OCI-LY3 (cell line): ENCODE measurements around the gene EPG5.

Source experiments
- H2AFZ ChIP-seq: fragments of 200-600, 300-600 bp; shearing (Covaris generic); 2 replicates; pipeline ENCODE4 v1.6.0; 2014; ENCODE audit warnings: antibody characterized with exemption, low read depth, low read length
- H3K27ac ChIP-seq: fragments of 200-600, 300-600 bp; sonication (generic); 2 replicates; pipeline ENCODE4 v1.5.1; 2014; ENCODE audit warnings: mild to moderate bottlenecking, low read length, moderate library complexity, mixed read lengths
- H3K27me3 ChIP-seq: fragments of 200-600, 300-600 bp; sonication (generic); 2 replicates; pipeline ENCODE4 v1.6.1; 2014; ENCODE audit warnings: low read depth, low read length, mixed read lengths
- H3K36me3 ChIP-seq: fragments of 200-600, 300-600 bp; sonication (generic); replicated peaks from 2 replicates; pipeline ENCODE3; 2014; ENCODE audit warnings: low read depth, low read length, mixed read lengths
- H3K4me1 ChIP-seq: fragments of 300-600, 200-600 bp; sonication (generic); 2 replicates; pipeline ENCODE4 v1.6.1; 2014; ENCODE audit warnings: low read length, mixed read lengths
- H3K4me2 ChIP-seq: fragments of 200-600, 300-600 bp; sonication (generic); 2 replicates; pipeline ENCODE4 v1.6.1; 2014; ENCODE audit warnings: low read length, mixed read lengths
- H3K4me3 ChIP-seq: fragments of 300-600, 200-600 bp; sonication (generic); 2 replicates; pipeline ENCODE4 v1.5.1; 2014; ENCODE audit warnings: antibody characterized with exemption, mild to moderate bottlenecking, low read length, moderate library complexity
- H3K79me2 ChIP-seq: fragments of 300-600, 200-600 bp; shearing (Covaris generic); 2 replicates; pipeline ENCODE4 v1.6.1; 2014; ENCODE audit warnings: mild to moderate bottlenecking, low read length, mixed read lengths
- H3K9ac ChIP-seq: fragments of 300-600, 200-600 bp; shearing (Covaris generic); 2 replicates; pipeline ENCODE4 v1.6.0; 2014; ENCODE audit warnings: mild to moderate bottlenecking, low read length, moderate library complexity
- H3K9me3 ChIP-seq: fragments of 200-600, 300-600 bp; shearing (Covaris generic); 2 replicates; pipeline ENCODE4 v1.6.1; 2014; ENCODE audit warnings: low read length, mixed read lengths; ENCODE audit not compliant: insufficient read depth
- H4K20me1 ChIP-seq: fragments of 200-600, 300-600 bp; sonication (generic); 2 replicates; pipeline ENCODE4 v1.6.1; 2016; ENCODE audit warnings: low read length, mixed read lengths; ENCODE audit not compliant: insufficient read depth
- EZH2phosphoT487 ChIP-seq: fragments of 200-600 bp; shearing (Covaris generic); IDR thresholded peaks from 2 replicates; pipeline ENCODE4 v1.6.1; 2018; ENCODE audit warnings: antibody characterized with exemption, mixed run types, low read depth
- TF ChIP-seq, protein P1 (sequence below): fragments of 200-600, 300-600 bp; sonication (generic); IDR thresholded peaks from 2 replicates; pipeline ENCODE4 v1.5.1; 2014; ENCODE audit warnings: antibody characterized with exemption, low read length, low read depth

EPG5 gene

GRCh38 chr18:45871431-45872084 is 95.6 kb downstream of the EPG5 start:
- Histone ChIP-seq H3K9ac (no peak overlapping the region), H3K36me3 (peaks cover 77% of the 10 kb centered on the region), H3K4me3 (no peak overlapping the region), H3K27ac (no peak overlapping the region), H4K20me1 (no peaks in the 10 kb centered on the region), H2AFZ (no peak overlapping the region), H3K79me2 (no peaks in the 10 kb centered on the region), H3K4me1 (peaks cover 26% of the 10 kb centered on the region), H3K27me3 (no peaks in the 10 kb centered on the region), H3K9me3 (peaks cover 25% of the 10 kb centered on the region), H3K4me2 (no peak overlapping the region)
- no peak for TF ChIP-seq EZH2phosphoT487
- TF ChIP-seq, protein P1, sequence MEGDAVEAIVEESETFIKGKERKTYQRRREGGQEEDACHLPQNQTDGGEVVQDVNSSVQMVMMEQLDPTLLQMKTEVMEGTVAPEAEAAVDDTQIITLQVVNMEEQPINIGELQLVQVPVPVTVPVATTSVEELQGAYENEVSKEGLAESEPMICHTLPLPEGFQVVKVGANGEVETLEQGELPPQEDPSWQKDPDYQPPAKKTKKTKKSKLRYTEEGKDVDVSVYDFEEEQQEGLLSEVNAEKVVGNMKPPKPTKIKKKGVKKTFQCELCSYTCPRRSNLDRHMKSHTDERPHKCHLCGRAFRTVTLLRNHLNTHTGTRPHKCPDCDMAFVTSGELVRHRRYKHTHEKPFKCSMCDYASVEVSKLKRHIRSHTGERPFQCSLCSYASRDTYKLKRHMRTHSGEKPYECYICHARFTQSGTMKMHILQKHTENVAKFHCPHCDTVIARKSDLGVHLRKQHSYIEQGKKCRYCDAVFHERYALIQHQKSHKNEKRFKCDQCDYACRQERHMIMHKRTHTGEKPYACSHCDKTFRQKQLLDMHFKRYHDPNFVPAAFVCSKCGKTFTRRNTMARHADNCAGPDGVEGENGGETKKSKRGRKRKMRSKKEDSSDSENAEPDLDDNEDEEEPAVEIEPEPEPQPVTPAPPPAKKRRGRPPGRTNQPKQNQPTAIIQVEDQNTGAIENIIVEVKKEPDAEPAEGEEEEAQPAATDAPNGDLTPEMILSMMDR, result no peak

GRCh38 chr18:45870419-45870818 is 96.7 kb downstream of the EPG5 start:
- Histone ChIP-seq H3K9me3 (peaks cover 16% of the 10 kb centered on the region; the same call in 1 of the 2 replicates), H3K79me2 (no peaks in the 10 kb centered on the region), H2AFZ (no peak overlapping the region), H3K27me3 (no peaks in the 10 kb centered on the region), H3K4me3 (no peak overlapping the region), H4K20me1 (no peaks in the 10 kb centered on the region), H3K9ac (no peak overlapping the region), H3K36me3 (peaks cover 73% of the 10 kb centered on the region), H3K27ac (no peak overlapping the region), H3K4me2 (no peak overlapping the region), H3K4me1 (peaks cover 24% of the 10 kb centered on the region)
- TF ChIP-seq, protein P1, result no peak
- no peak for TF ChIP-seq EZH2phosphoT487

- Histone ChIP-seq H3K27me3 (no peaks in the 10 kb centered on the region), H3K36me3 (peaks cover 67% of the 10 kb centered on the region), H3K4me1 (no peaks in the 10 kb centered on the region), H3K27ac (no peak overlapping the region), H3K4me2 (no peak overlapping the region), H3K4me3 (no peak overlapping the region), H3K79me2 (no peaks in the 10 kb centered on the region), H3K9ac (no peak overlapping the region), H3K9me3 (no peaks in the 10 kb centered on the region), H2AFZ (no peak overlapping the region), H4K20me1 (no peaks in the 10 kb centered on the region)
- TF ChIP-seq, protein P1, result no peak
- no peak for TF ChIP-seq EZH2phosphoT487
These were observed 101.7 kb downstream of the EPG5 start for GRCh38 chr18:45865466-45865865.

DNA sequence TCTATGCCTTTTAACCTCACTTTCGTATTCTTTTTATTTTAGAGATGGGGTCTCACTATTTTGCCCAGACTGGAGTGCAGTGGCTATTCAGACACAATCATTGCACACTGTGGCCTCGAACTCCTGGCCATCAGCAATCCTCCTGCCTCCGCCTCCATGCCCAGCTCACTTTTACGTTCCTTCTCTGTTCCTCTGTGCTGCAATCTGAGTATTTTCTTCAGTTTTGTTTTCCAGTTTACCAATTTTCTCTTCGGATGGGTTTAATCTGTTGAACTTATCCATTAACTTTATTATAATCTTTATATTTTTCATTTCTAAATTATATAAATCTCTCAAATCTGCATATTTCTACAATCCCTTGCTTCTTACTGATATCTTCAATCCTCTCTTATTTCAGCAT is 103.0 kb downstream of the EPG5 start:
- Histone ChIP-seq H3K27me3 (no peaks in the 10 kb centered on the region), H2AFZ (no peak overlapping the region), H3K27ac (no peak overlapping the region), H3K79me2 (no peaks in the 10 kb centered on the region), H3K9ac (no peak overlapping the region), H3K9me3 (no peaks in the 10 kb centered on the region), H3K36me3 (peaks cover 68% of the 10 kb centered on the region), H3K4me3 (no peak overlapping the region), H3K4me1 (no peaks in the 10 kb centered on the region), H3K4me2 (no peak overlapping the region), H4K20me1 (no peaks in the 10 kb centered on the region)
- TF ChIP-seq, protein P1, result no peak
- no peak for TF ChIP-seq EZH2phosphoT487
